HCT116 (cell line): Measurements from ENCODE around the gene MOV10L1.

Experiments used
- POLR2A ChIP-seq: IDR thresholded peaks from 2 replicates; pipeline ENCODE4 v1.7.0; 2011; ENCODE audit warnings: borderline replicate concordance; ENCODE audit not compliant: insufficient read depth, insufficient read length; ENCODE audit errors: extremely low read depth
- RAD21 ChIP-seq: IDR thresholded peaks from 2 replicates; pipeline ENCODE4 v1.6.1; 2012; ENCODE audit warnings: low read depth, mild to moderate bottlenecking
- ZFX ChIP-seq: fragments of 450-650 bp; IDR thresholded peaks from 2 replicates; pipeline ENCODE4 v1.6.1; 2017
- TF ChIP-seq, protein P1 (sequence below), 3 experiments: fragments of 200-600 bp in 1 of 3; sonication (generic) in 1 of 3; IDR thresholded peaks in 2 of 3; conservative IDR thresholded peaks in 1 of 3; 2 replicates each; pipeline ENCODE4 v1.5.1; 2012 to 2017; ENCODE audit warnings: low read depth in 2 of 3, low read length in 2 of 3, antibody characterized with exemption in 1 of 3, borderline replicate concordance in 1 of 3, control low read depth in 1 of 3, mild to moderate bottlenecking in 1 of 3, mixed read lengths in 1 of 3, mixed run types in 1 of 3, moderate library complexity in 1 of 3; ENCODE audit not compliant: insufficient read depth in 1 of 3

DNA sequence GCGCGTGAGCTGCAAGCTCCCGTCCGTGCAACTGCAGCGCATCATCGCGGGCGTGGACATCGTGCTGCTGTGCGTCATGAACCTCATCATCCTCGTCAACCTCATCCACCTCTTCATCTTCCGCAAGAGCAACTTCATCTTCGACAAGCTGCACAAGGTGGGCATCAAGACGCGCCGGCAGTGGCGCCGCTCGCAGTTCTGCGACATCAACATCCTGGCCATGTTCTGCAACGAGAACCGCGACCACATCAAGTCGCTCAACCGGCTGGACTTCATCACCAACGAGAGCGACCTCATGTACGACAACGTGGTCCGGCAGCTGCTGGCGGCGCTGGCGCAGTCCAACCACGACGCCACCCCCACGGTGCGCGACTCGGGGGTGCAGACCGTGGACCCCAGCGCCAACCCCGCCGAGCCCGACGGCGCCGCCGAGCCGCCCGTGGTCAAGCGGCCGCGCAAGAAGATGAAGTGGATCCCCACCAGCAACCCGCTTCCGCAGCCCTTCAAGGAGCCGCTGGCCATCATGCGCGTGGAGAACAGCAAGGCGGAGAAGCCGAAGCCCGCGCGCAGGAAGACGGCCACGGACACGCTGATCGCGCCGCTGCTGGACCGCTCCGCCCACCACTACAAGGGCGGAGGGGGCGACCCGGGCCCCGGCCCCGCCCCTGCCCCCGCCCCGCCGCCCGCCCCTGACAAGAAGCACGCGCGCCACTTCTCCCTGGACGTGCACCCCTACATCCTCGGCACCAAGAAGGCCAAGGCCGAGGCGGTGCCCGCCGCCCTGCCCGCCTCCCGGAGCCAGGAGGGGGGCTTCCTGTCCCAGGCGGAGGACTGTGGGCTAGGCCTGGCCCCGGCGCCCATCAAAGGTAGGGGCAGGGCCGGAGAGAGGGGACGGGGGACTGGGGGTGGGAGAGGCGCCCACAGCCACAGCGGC, 88.0 kb downstream of the MOV10L1 start:
- TF ChIP-seq POLR2A = no peak
- no peak for TF ChIP-seq RAD21
- TF ChIP-seq, protein P1, sequence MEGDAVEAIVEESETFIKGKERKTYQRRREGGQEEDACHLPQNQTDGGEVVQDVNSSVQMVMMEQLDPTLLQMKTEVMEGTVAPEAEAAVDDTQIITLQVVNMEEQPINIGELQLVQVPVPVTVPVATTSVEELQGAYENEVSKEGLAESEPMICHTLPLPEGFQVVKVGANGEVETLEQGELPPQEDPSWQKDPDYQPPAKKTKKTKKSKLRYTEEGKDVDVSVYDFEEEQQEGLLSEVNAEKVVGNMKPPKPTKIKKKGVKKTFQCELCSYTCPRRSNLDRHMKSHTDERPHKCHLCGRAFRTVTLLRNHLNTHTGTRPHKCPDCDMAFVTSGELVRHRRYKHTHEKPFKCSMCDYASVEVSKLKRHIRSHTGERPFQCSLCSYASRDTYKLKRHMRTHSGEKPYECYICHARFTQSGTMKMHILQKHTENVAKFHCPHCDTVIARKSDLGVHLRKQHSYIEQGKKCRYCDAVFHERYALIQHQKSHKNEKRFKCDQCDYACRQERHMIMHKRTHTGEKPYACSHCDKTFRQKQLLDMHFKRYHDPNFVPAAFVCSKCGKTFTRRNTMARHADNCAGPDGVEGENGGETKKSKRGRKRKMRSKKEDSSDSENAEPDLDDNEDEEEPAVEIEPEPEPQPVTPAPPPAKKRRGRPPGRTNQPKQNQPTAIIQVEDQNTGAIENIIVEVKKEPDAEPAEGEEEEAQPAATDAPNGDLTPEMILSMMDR (IDR thresholded peaks at IDR 0.05 in 2 of 3, conservative IDR thresholded peaks at IDR 0.05 in 1 of 3; ENCODE audit: borderline replicate concordance in 1 of 3, insufficient read depth in 1 of 3, low read depth in 2 of 3, low read length in 2 of 3) = no peak
- TF ChIP-seq ZFX = no peak
